Measurements from ENCODE around the gene SLC35E1. TPM values are rescaled to one million over a fixed set of nuclear protein-coding genes. Genes with fewer than 3 reads are reported as not detected.

SLC35E1 gene
- total RNA-seq, 1 experiment from 2014 or later: 28.5 TPM

DNA sequence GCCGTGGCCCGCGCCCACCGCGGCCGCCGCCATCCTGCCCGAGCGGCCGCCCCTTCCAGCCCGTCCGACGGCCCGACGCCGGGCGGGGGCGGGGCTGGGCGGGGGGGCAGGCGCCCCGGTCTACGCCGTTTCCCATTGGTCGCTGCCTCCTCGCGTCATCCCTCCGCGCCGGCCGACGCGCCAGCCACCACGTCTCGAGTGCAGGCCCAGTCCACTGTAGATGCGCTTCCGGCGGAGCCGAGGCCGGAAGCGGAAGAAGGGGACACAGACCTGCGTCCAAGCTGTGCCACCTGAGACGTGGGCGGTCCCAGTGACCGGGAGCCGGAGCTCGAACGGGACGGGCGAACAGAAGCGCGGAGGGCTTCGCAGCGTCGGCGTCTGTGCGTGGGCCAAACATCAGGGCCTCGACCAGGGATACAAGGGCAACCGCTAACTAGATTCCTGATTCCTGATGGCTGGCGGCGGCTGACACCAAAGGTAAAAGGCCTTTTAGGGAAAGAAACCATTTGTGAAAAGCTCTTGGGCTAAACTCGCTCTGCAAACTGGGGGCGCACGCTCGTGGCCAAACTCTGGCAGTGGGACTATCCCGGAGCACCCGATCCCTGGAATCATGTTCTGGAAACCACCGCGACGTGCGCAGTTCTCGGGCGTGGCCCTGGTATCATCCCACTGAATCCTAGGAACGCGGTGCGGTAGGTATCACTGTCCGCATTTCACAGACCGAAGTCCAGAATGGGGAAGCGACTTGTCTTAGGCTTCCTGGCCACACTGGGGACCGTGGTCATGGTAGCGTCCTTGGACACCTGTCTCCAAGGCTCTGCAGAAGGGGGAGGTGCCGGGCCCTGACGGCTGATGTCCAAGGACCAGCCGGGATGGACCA is at the start of gene SLC35E1 (continued):
- TF ChIP-seq, protein P1, sequence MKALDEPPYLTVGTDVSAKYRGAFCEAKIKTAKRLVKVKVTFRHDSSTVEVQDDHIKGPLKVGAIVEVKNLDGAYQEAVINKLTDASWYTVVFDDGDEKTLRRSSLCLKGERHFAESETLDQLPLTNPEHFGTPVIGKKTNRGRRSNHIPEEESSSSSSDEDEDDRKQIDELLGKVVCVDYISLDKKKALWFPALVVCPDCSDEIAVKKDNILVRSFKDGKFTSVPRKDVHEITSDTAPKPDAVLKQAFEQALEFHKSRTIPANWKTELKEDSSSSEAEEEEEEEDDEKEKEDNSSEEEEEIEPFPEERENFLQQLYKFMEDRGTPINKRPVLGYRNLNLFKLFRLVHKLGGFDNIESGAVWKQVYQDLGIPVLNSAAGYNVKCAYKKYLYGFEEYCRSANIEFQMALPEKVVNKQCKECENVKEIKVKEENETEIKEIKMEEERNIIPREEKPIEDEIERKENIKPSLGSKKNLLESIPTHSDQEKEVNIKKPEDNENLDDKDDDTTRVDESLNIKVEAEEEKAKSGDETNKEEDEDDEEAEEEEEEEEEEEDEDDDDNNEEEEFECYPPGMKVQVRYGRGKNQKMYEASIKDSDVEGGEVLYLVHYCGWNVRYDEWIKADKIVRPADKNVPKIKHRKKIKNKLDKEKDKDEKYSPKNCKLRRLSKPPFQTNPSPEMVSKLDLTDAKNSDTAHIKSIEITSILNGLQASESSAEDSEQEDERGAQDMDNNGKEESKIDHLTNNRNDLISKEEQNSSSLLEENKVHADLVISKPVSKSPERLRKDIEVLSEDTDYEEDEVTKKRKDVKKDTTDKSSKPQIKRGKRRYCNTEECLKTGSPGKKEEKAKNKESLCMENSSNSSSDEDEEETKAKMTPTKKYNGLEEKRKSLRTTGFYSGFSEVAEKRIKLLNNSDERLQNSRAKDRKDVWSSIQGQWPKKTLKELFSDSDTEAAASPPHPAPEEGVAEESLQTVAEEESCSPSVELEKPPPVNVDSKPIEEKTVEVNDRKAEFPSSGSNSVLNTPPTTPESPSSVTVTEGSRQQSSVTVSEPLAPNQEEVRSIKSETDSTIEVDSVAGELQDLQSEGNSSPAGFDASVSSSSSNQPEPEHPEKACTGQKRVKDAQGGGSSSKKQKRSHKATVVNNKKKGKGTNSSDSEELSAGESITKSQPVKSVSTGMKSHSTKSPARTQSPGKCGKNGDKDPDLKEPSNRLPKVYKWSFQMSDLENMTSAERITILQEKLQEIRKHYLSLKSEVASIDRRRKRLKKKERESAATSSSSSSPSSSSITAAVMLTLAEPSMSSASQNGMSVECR (CRISPR knock-in tag; IDR thresholded peaks at IDR 0.05; ENCODE audit: borderline replicate concordance): peak; percentile 74; the same call in 1 of the 2 replicates
- TF ChIP-seq, protein P2, sequence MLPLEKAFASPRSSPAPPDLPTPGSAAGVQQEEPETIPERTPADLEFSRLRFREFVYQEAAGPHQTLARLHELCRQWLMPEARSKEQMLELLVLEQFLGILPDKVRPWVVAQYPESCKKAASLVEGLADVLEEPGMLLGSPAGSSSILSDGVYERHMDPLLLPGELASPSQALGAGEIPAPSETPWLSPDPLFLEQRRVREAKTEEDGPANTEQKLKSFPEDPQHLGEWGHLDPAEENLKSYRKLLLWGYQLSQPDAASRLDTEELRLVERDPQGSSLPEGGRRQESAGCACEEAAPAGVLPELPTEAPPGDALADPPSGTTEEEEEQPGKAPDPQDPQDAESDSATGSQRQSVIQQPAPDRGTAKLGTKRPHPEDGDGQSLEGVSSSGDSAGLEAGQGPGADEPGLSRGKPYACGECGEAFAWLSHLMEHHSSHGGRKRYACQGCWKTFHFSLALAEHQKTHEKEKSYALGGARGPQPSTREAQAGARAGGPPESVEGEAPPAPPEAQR (CRISPR knock-in tag; IDR thresholded peaks at IDR 0.05): no peak
- TF ChIP-seq FOXJ3 (CRISPR knock-in tag; IDR thresholded peaks at IDR 0.05; ENCODE audit: borderline replicate concordance) (no peak), ESRRA (CRISPR knock-in tag; IDR thresholded peaks at IDR 0.05; ENCODE audit: borderline replicate concordance) (peak; percentile 52; the same call in 1 of the 2 replicates), ZNF232 (CRISPR knock-in tag; IDR thresholded peaks at IDR 0.05) (0 out of 2 replicates have a peak, but pooled peaks have one; percentile 8), ZNF263 (CRISPR knock-in tag; IDR thresholded peaks at IDR 0.05; ENCODE audit: low read depth) (no peak), TEAD1 (CRISPR knock-in tag; IDR thresholded peaks at IDR 0.05) (peak; percentile 31; the same call in 1 of the 2 replicates)
- TF ChIP-seq, protein P3, sequence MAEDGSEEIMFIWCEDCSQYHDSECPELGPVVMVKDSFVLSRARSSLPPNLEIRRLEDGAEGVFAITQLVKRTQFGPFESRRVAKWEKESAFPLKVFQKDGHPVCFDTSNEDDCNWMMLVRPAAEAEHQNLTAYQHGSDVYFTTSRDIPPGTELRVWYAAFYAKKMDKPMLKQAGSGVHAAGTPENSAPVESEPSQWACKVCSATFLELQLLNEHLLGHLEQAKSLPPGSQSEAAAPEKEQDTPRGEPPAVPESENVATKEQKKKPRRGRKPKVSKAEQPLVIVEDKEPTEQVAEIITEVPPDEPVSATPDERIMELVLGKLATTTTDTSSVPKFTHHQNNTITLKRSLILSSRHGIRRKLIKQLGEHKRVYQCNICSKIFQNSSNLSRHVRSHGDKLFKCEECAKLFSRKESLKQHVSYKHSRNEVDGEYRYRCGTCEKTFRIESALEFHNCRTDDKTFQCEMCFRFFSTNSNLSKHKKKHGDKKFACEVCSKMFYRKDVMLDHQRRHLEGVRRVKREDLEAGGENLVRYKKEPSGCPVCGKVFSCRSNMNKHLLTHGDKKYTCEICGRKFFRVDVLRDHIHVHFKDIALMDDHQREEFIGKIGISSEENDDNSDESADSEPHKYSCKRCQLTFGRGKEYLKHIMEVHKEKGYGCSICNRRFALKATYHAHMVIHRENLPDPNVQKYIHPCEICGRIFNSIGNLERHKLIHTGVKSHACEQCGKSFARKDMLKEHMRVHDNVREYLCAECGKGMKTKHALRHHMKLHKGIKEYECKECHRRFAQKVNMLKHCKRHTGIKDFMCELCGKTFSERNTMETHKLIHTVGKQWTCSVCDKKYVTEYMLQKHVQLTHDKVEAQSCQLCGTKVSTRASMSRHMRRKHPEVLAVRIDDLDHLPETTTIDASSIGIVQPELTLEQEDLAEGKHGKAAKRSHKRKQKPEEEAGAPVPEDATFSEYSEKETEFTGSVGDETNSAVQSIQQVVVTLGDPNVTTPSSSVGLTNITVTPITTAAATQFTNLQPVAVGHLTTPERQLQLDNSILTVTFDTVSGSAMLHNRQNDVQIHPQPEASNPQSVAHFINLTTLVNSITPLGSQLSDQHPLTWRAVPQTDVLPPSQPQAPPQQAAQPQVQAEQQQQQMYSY (CRISPR knock-in tag; IDR thresholded peaks at IDR 0.05): peak; percentile 67

DNA sequence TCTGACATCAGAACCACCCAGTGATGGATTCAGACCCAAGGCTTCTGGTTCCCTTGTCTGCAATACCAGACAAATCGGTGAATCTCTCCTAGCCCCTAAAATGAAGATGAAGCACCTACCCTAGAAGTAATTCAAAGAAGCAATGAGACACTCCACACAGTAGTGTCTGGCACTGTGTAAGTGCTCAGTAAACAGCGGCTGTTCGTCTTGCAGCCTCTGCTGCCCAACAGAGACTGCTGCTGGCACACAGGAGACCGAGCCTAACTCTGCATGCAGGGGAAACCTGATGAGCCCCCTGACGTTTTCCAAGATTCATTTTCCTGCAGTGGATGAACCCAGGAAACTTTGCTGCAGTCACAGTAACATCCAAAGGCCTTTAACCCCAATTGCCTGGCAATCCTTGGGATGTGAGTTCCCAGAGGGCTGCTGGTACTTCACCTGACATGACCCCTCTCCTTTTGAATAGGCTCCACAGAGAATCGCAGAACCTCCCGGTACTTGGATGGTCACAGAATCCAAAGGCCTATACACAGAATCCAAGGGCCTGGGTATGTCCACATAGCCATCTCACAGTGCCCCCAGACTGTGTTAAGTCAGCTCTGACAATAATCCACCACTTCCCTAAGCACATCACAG is 49.1 kb upstream of the SLC35E1 start:
- Mint-ChIP-seq H3K9me3 (no peaks in the 10 kb centered on the region), H3K4me3 (no peak overlapping the region), H3K27me3 (ENCODE audit: low read depth) (no peaks in the 10 kb centered on the region), H3K27ac (no peak overlapping the region), H3K4me1 (peaks cover 40% of the 10 kb centered on the region), H3K36me3 (peaks cover 6% of the 10 kb centered on the region; the same call in 1 of the 2 replicates)
- ATAC-seq: no peak
- no peak for DNase-seq (ENCODE audit: low spot score)
- ChIA-PET CTCF (no interaction called here), POLR2A (no interaction called here)
- TF ChIP-seq, protein P3 (CRISPR knock-in tag; IDR thresholded peaks at IDR 0.05): no peak
- TF ChIP-seq ZNF219 (CRISPR knock-in tag; IDR thresholded peaks at IDR 0.05; ENCODE audit: borderline replicate concordance): no peak
- TF ChIP-seq, protein P4, sequence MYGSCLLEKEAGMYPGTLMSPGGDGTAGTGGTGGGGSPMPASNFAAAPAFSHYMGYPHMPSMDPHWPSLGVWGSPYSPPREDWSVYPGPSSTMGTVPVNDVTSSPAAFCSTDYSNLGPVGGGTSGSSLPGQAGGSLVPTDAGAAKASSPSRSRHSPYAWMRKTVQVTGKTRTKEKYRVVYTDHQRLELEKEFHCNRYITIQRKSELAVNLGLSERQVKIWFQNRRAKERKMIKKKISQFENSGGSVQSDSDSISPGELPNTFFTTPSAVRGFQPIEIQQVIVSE (CRISPR knock-in tag; IDR thresholded peaks at IDR 0.05; ENCODE audit: borderline replicate concordance): no peak
